H1 (cell line): ENCODE data around the gene GPR135. TPM values are rescaled to one million over a fixed set of nuclear protein-coding genes. Genes with fewer than 3 reads are reported as not detected.

Source experiments
- BCL11A ChIP-seq, 2 experiments: IDR thresholded peaks; one replicate each; pipeline ENCODE4 v1.6.1; 2011; ENCODE audit warnings: low read depth in 2 of 2, low read length in 2 of 2, mild to moderate bottlenecking in 2 of 2
- CREB1 ChIP-seq: IDR thresholded peaks from 2 replicates; pipeline ENCODE4 v1.6.1; 2012; ENCODE audit warnings: inconsistent platforms
- GABPA ChIP-seq: IDR thresholded peaks from 2 replicates; pipeline ENCODE4 v1.6.1; 2011; ENCODE audit warnings: mild to moderate bottlenecking, low read length, moderate library complexity, borderline replicate concordance; ENCODE audit not compliant: insufficient read depth
- JUND ChIP-seq: IDR thresholded peaks from 2 replicates; pipeline ENCODE4 v1.6.1; 2011; ENCODE audit warnings: mild to moderate bottlenecking, improper control_type of control experiment, low read length
- MAFK ChIP-seq: IDR thresholded peaks from 2 replicates; pipeline ENCODE4 v1.6.1; 2012; ENCODE audit warnings: low read depth, mild to moderate bottlenecking, improper control_type of control experiment, low read length
- NRF1 ChIP-seq: IDR thresholded peaks from 2 replicates; pipeline ENCODE4 v1.6.1; 2011; ENCODE audit warnings: mild to moderate bottlenecking, low read depth, low read length, improper control_type of control experiment
- RXRA ChIP-seq: IDR thresholded peaks from 2 replicates; pipeline ENCODE4 v1.6.1; 2011; ENCODE audit warnings: low read depth, mild to moderate bottlenecking, low read length, moderate library complexity; ENCODE audit not compliant: insufficient read depth
- TAF7 ChIP-seq: optimal IDR thresholded peaks from 2 replicates; pipeline ENCODE3; 2011; ENCODE audit warnings: low read depth, mild to moderate bottlenecking, inconsistent platforms, low read length, moderate library complexity, borderline replicate concordance
- polyA plus RNA-seq, 7 experiments: library from polyadenylated mRNA; depleted of rRNA in 3 of 7; stranded (reverse) in 5 of 7; unstranded in 2 of 7; fragments of >200 nt in 5 of 7; fragments of 200-250 nt in 2 of 7; gene quantifications; 1 replicate in 5 of 7; 2 replicates in 1 of 7; 4 replicates in 1 of 7; pipeline versions ENCODE4 v1.2.1 to v1.2.3, GENCODE V29; 2011 to 2013; ENCODE audit warnings: missing spikeins in 2 of 7, mixed read lengths in 2 of 7
- total RNA-seq: library from RNA; stranded (reverse); fragmentation: NEBNext Ultra II Directional; extraction: Animal tissue kit (Norgen Biotek cat#: 25700); gene quantifications from 2 replicates; pipeline ENCODE4 v1.2.1, GENCODE V29; 2021

GPR135 gene
- total and polyA plus RNA-seq, 2 of the 8 experiments (the other 6 are each of a cell fraction or from before 2014, with no cell fraction given): 0.48 to 1.1 TPM

DNA sequence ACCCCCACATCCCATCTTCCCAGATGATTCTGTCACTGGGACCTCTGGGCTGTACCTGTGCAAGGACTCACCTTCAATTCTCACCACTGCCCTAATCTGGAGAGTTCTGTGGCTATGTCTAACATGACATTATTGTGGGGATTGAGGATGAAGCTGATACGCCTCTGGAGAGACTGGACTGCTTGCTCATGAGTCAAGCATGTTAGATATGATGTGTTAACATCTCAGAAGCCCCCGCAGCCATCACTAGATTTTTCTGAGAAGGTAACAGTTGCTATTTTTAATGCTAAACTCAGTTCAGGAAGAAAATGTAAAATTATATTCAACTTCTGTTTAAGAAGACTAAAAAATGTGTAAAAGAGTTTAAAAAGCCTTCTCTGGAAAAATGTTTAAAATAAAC is 44.8 kb upstream of the GPR135 start (continued):
- TF ChIP-seq GABPA (no peak), JUND (no peak), NRF1 (no peak), CREB1 (no peak), TAF7 (no peak), BCL11A (IDR thresholded peaks at IDR 0.05; ENCODE audit: low read depth in 2 of 2, low read length in 2 of 2) (no peak), MAFK (no peak), RXRA (no peak)
